Measurements from ENCODE around the gene NECAB2. TPM values are rescaled to one million over a fixed set of nuclear protein-coding genes. Genes with fewer than 3 reads are reported as not detected.

NECAB2 gene
- total and polyA plus RNA-seq, 2 donors (not counting 1 experiment from before 2014, with no cell fraction given), result 0.03 to 0.17 TPM

DNA sequence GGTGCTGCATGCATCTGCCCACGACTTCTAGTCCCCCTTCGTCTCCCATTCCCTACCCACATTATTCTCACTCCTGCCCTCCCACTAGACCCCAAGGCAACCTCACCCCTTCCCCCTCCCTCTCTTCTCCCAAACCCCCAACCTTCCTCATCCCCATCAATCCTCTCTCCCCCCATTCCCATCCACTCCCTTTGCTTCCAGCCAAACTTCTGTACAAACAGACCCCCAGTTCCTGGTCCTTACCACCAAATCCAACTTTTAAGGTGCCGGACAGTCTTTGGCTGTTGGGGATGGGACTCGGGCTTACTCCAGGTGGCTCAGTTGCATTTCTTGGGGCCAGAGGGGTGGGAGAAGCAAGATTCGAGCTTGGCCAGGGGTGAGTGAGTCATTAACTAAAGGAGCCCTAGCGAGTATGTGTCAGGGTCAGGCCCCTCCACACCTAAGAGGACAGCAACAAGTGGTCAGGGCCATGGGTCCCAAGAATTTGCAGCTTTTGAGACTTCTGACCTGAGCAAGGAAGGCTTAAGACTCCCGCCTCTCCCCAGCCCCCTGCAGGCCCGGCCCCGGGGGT lies 74.3 kb downstream of the NECAB2 start, which contains the start of gene SLC38A8:
Gene SLC38A8, minus strand, starts transcription at position 488 of the 571 bp plus-strand sequence. CDS start 638 bp downstream, outside the sequence.
- H3K4me3 ChIP-seq (replicated peaks in 1 of 4; ENCODE audit: control extremely low read depth in 1 of 4, insufficient read depth in 1 of 4, low read depth in 3 of 4, low read length in 4 of 4), result no peak within 1 kb of the TSS
- H3K27me3 ChIP-seq (ENCODE audit: control insufficient read depth, insufficient read depth, low read length), result peaks cover 26% of the 10 kb centered on the region
- H3K4me1 ChIP-seq (ENCODE audit: control insufficient read depth, extremely low read depth, insufficient read depth, low read length), result no peaks in the 10 kb centered on the region
- H2AFZ ChIP-seq (ENCODE audit: low read length), result no peak within 1 kb of the TSS
- no peaks in the 10 kb centered on the region for H4K20me1 ChIP-seq (ENCODE audit: control insufficient read depth, extremely low read depth, insufficient read depth, low read length)
- TF ChIP-seq, protein P1, sequence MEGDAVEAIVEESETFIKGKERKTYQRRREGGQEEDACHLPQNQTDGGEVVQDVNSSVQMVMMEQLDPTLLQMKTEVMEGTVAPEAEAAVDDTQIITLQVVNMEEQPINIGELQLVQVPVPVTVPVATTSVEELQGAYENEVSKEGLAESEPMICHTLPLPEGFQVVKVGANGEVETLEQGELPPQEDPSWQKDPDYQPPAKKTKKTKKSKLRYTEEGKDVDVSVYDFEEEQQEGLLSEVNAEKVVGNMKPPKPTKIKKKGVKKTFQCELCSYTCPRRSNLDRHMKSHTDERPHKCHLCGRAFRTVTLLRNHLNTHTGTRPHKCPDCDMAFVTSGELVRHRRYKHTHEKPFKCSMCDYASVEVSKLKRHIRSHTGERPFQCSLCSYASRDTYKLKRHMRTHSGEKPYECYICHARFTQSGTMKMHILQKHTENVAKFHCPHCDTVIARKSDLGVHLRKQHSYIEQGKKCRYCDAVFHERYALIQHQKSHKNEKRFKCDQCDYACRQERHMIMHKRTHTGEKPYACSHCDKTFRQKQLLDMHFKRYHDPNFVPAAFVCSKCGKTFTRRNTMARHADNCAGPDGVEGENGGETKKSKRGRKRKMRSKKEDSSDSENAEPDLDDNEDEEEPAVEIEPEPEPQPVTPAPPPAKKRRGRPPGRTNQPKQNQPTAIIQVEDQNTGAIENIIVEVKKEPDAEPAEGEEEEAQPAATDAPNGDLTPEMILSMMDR (conservative IDR thresholded peaks at IDR 0.05 in 1 of 2, IDR thresholded peaks at IDR 0.05 in 1 of 2; ENCODE audit: low read depth in 1 of 2, low read length in 2 of 2), result no peak
- TF ChIP-seq EZH2 (IDR thresholded peaks at IDR 0.05; ENCODE audit: low read length, missing control alignments), result no peak
- no peaks in the 10 kb centered on the region for H3K36me3 ChIP-seq (ENCODE audit: control insufficient read depth, insufficient read depth, low read length)
- no peaks in the 10 kb centered on the region for H3K79me2 ChIP-seq (ENCODE audit: control insufficient read depth, insufficient read depth, low read length)
- no peak within 1 kb of the TSS for H3K9ac ChIP-seq (ENCODE audit: insufficient read depth, low read length)
- H3K4me2 ChIP-seq (ENCODE audit: extremely low read depth, insufficient read depth, low read length), result no peak within 1 kb of the TSS
- H3K27ac ChIP-seq (ENCODE audit: insufficient read depth, low read length), result no peak within 1 kb of the TSS
- DNase-seq (ENCODE audit: low read depth in 2 of 2), result no peak
- H3K9me3 ChIP-seq (ENCODE audit: control insufficient read depth, insufficient read depth, low read depth, low read length), result no peaks in the 10 kb centered on the region

DNA sequence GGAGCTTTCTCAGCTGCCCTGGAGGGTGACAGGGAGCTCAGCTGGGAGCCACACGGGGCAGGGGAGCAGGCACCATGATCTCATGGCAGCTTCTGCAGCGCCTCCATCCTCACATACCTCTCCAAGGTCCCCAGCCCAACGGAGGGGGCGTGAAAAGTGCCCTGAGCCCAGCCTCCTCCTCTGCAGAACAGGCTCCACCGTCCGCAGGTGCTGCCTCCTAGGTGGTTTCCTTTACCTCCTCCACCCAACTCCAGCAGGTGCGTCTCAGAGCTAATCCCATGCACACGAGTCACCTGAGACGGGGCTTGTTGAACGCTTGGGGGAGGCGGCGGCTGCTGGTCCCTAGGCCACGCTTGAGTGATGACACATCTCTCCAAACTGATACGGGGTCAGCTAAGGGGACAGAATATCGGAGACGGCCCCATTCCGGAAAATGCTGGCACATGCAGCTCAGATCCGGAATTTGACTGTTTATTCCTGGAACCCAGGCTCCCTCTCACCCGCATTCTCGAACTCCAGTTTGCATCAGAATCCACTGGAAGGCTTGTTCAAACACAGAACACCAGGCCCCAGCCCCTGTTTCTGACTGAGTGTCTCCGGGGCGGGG lies 74.9 kb downstream of the NECAB2 start:
- no peak overlapping the region for H3K4me3 ChIP-seq (replicated peaks in 1 of 4; ENCODE audit: control extremely low read depth in 1 of 4, insufficient read depth in 1 of 4, low read depth in 3 of 4, low read length in 4 of 4)
- H3K27me3 ChIP-seq (ENCODE audit: control insufficient read depth, insufficient read depth, low read length), result peaks cover 26% of the 10 kb centered on the region

DNA sequence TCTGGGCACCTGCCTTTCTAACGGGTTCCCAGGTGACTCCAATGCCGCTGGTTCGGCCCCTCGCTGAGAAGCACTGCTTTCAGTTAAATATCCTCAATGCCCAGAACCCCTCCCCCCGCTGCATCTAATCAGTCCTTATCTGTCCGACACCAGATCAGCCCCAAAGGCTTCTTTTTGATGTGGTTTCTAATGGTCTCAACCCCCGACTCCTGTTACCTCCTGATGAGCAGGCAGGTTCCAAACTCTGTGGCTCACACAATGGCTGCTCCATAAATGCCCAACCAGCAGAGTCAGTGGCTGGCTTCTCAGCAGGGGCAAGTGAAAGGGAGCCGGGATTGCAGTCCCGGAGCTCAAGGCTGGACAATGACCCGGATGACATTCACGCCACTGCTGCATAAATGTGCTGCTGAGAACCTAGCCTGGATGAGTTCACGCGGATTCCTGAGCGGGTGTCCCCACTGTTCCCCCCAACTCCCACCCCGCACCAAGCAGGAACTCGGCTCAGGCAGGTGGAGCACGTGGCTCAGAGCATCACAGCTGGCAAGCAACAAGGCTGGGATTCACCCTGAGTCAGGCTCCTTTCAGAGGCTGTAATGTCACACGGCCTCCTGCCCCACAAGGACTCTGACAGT lies 75.6 kb downstream of the NECAB2 start:
- H4K20me1 ChIP-seq (ENCODE audit: control insufficient read depth, extremely low read depth, insufficient read depth, low read length), result no peaks in the 10 kb centered on the region
- no peak overlapping the region for H3K4me2 ChIP-seq (ENCODE audit: extremely low read depth, insufficient read depth, low read length)
- H3K27ac ChIP-seq (ENCODE audit: insufficient read depth, low read length), result no peak overlapping the region
- no peak overlapping the region for H2AFZ ChIP-seq (ENCODE audit: low read length)
- H3K9me3 ChIP-seq (ENCODE audit: control insufficient read depth, insufficient read depth, low read depth, low read length), result no peaks in the 10 kb centered on the region
- no peaks in the 10 kb centered on the region for H3K4me1 ChIP-seq (ENCODE audit: control insufficient read depth, extremely low read depth, insufficient read depth, low read length)
- no peaks in the 10 kb centered on the region for H3K36me3 ChIP-seq (ENCODE audit: control insufficient read depth, insufficient read depth, low read length)
- no peak for DNase-seq (ENCODE audit: low read depth in 2 of 2)
- no peak overlapping the region for H3K4me3 ChIP-seq (replicated peaks in 1 of 4; ENCODE audit: control extremely low read depth in 1 of 4, insufficient read depth in 1 of 4, low read depth in 3 of 4, low read length in 4 of 4)
- H3K9ac ChIP-seq (ENCODE audit: insufficient read depth, low read length), result no peak overlapping the region
- H3K79me2 ChIP-seq (ENCODE audit: control insufficient read depth, insufficient read depth, low read length), result no peaks in the 10 kb centered on the region
- no peak for TF ChIP-seq EZH2 (IDR thresholded peaks at IDR 0.05; ENCODE audit: low read length, missing control alignments)
- TF ChIP-seq, protein P1 (conservative IDR thresholded peaks at IDR 0.05 in 1 of 2, IDR thresholded peaks at IDR 0.05 in 1 of 2; ENCODE audit: low read depth in 1 of 2, low read length in 2 of 2), result no peak
- peaks cover 26% of the 10 kb centered on the region for H3K27me3 ChIP-seq (ENCODE audit: control insufficient read depth, insufficient read depth, low read length)

More for the DNA sequence above, 74.9 kb downstream of the NECAB2 start:
- Histone ChIP-seq H3K4me2 (ENCODE audit: extremely low read depth, insufficient read depth, low read length) (no peak overlapping the region), H3K9me3 (ENCODE audit: control insufficient read depth, insufficient read depth, low read depth, low read length) (no peaks in the 10 kb centered on the region), H3K9ac (ENCODE audit: insufficient read depth, low read length) (no peak overlapping the region), H3K36me3 (ENCODE audit: control insufficient read depth, insufficient read depth, low read length) (no peaks in the 10 kb centered on the region), H3K4me1 (ENCODE audit: control insufficient read depth, extremely low read depth, insufficient read depth, low read length) (no peaks in the 10 kb centered on the region), H4K20me1 (ENCODE audit: control insufficient read depth, extremely low read depth, insufficient read depth, low read length) (no peaks in the 10 kb centered on the region), H3K27ac (ENCODE audit: insufficient read depth, low read length) (no peak overlapping the region), H2AFZ (ENCODE audit: low read length) (no peak overlapping the region), H3K79me2 (ENCODE audit: control insufficient read depth, insufficient read depth, low read length) (no peaks in the 10 kb centered on the region)
- TF ChIP-seq, protein P1 (conservative IDR thresholded peaks at IDR 0.05 in 1 of 2, IDR thresholded peaks at IDR 0.05 in 1 of 2; ENCODE audit: low read depth in 1 of 2, low read length in 2 of 2), result no peak
- TF ChIP-seq EZH2 (IDR thresholded peaks at IDR 0.05; ENCODE audit: low read length, missing control alignments), result no peak
- no peak for DNase-seq (ENCODE audit: low read depth in 2 of 2)

Data from fibroblast of lung (primary cell).